Measurements from ENCODE around the gene CTDSPL2. TPM values are rescaled to one million over a fixed set of nuclear protein-coding genes. Genes with fewer than 3 reads are reported as not detected.

CTDSPL2 gene
- total RNA-seq, 1 donor from 2014 or later, result 62.4 TPM

- intact Hi-C loops (cut with micrococcal nuclease), result no loop called here
Measured at GRCh38 chr15:44482090-44482489, 54.7 kb downstream of the CTDSPL2 start.

- intact Hi-C loops (cut with micrococcal nuclease), result no loop called here
Measured at GRCh38 chr15:44485880-44486279, 58.5 kb downstream of the CTDSPL2 start.

GRCh38 chr15:44489464-44489863 lies 62.0 kb downstream of the CTDSPL2 start:
- intact Hi-C loops (cut with micrococcal nuclease), result no loop called here

- intact Hi-C loops (cut with micrococcal nuclease), result no loop called here
Measured at GRCh38 chr15:44490622-44491021, 63.2 kb downstream of the CTDSPL2 start.

GRCh38 chr15:44492040-44492439 lies 64.6 kb downstream of the CTDSPL2 start:
- intact Hi-C loops (cut with micrococcal nuclease), result no loop called here

GRCh38 chr15:44492672-44493071 lies 65.2 kb downstream of the CTDSPL2 start:
- intact Hi-C loops (cut with micrococcal nuclease), result no loop called here

- intact Hi-C loops (cut with micrococcal nuclease), result no loop called here
Measured at GRCh38 chr15:44495562-44495961, 68.1 kb downstream of the CTDSPL2 start.

GRCh38 chr15:44500555-44500954 lies 73.1 kb downstream of the CTDSPL2 start:
- intact Hi-C loops (cut with micrococcal nuclease), result loop anchor here (2.0 kb wide), 2 partner anchors 74 to 212 kb away; partner anchors contain the start of genes CTDSPL2 and GOLM2

GRCh38 chr15:44501768-44502366 lies 74.4 kb downstream of the CTDSPL2 start:
- intact Hi-C loops (cut with micrococcal nuclease), result loop anchor here (1.0 to 2.0 kb wide), 3 partner anchors 75 to 283 kb away; partner anchors contain the start of genes CTDSPL2 and GOLM2

- intact Hi-C loops (cut with micrococcal nuclease), result no loop called here
Measured at GRCh38 chr15:44516436-44516835, 89.0 kb downstream of the CTDSPL2 start.

- intact Hi-C loops (cut with micrococcal nuclease), result no loop called here
Measured at GRCh38 chr15:44519537-44519936, 92.1 kb downstream of the CTDSPL2 start.

GRCh38 chr15:44525018-44525417 lies 97.6 kb downstream of the CTDSPL2 start:
- intact Hi-C loops (cut with micrococcal nuclease), result no loop called here

- intact Hi-C loops (cut with micrococcal nuclease), result no loop called here
Measured at GRCh38 chr15:44527241-44527640, 99.8 kb downstream of the CTDSPL2 start.

- intact Hi-C loops (cut with micrococcal nuclease), result loop anchor here (10.0 kb wide), 3 partner anchors 705 to 1015 kb away; partner anchors contain the start of genes MAP1A, MFAP1, PDIA3 and WDR76
Measured at GRCh38 chr15:44529864-44530604, 102.6 kb downstream of the CTDSPL2 start.

GRCh38 chr15:44530653-44531052 lies 103.2 kb downstream of the CTDSPL2 start:
- intact Hi-C loops (cut with micrococcal nuclease), result loop anchor here (10.0 kb wide), 3 partner anchors 706 to 1016 kb away; partner anchors contain the start of genes MAP1A, MFAP1, PDIA3 and WDR76

GRCh38 chr15:44532275-44532674 lies 104.8 kb downstream of the CTDSPL2 start:
- intact Hi-C loops (cut with micrococcal nuclease), result loop anchor here (10.0 kb wide), 3 partner anchors 707 to 1017 kb away; partner anchors contain the start of genes MAP1A, MFAP1, PDIA3 and WDR76

- intact Hi-C loops (cut with micrococcal nuclease), result loop anchor here (10.0 kb wide), 3 partner anchors 708 to 1018 kb away; partner anchors contain the start of genes MAP1A, MFAP1, PDIA3 and WDR76
Measured at GRCh38 chr15:44532689-44533088, 105.3 kb downstream of the CTDSPL2 start.

- intact Hi-C loops (cut with micrococcal nuclease), result loop anchor here (5.0 to 10.0 kb wide), 7 partner anchors 42 to 1052 kb away; partner anchors contain the start of genes B2M, BLOC1S6, MAP1A and MFAP1
Measured at GRCh38 chr15:44535092-44535491, 107.7 kb downstream of the CTDSPL2 start.

- intact Hi-C loops (cut with micrococcal nuclease), result loop anchor here (1.0 to 10.0 kb wide), 11 partner anchors 42 to 1052 kb away; partner anchors contain the start of genes B2M, BLOC1S6, CTDSPL2 and GOLM2
Measured at GRCh38 chr15:44535523-44536301, 108.3 kb downstream of the CTDSPL2 start.

GRCh38 chr15:44536302-44536961 lies 109.0 kb downstream of the CTDSPL2 start:
- intact Hi-C loops (cut with micrococcal nuclease), result loop anchor here (1.0 to 10.0 kb wide), 11 partner anchors 41 to 1051 kb away; partner anchors contain the start of genes B2M, BLOC1S6, CTDSPL2 and GOLM2

All from T-helper 1 cell treated with Interleukin-12 subunit alpha and Interleukin-12 subunit beta and Interleukin-4 antibody, amounts not matched to agents 30 ng/mL and 1 ng/mL, for 36 hours (primary cell).